Astrocyte (in vitro differentiated cells and primary cell): Measurements from ENCODE around the gene CD63. TPM values are rescaled to one million over a fixed set of nuclear protein-coding genes. Genes with fewer than 3 reads are reported as not detected.
A peak's percentile ranks its signal among the peaks of the same experiment; 100 is the strongest.

ENCODE experiments used
- DNase-seq: peaks from one replicate; pipeline ENCODE4 v3.0.0-alpha.2; 2010; ENCODE audit warnings: low read depth
- FAIRE-seq: peaks from 2 replicates; lab custom pipeline; 2011; peaks lifted over from hg19 to GRCh38; lab: Jason Lieb, UNC
- H2AFZ ChIP-seq: 2 replicates; pipeline ENCODE4 v1.6.0; 2012; ENCODE audit warnings: low read depth, low read length, inconsistent platforms
- H3K27ac ChIP-seq: 2 replicates; pipeline ENCODE4 v1.5.1; 2011; ENCODE audit warnings: low read depth, low read length, inconsistent platforms
- H3K27me3 ChIP-seq: 2 replicates; pipeline ENCODE4 v1.6.0; 2011; ENCODE audit warnings: low read length, inconsistent platforms; ENCODE audit not compliant: insufficient read depth
- H3K36me3 ChIP-seq: 2 replicates; pipeline ENCODE4 v1.5.1; 2011; ENCODE audit warnings: low read length, inconsistent platforms; ENCODE audit not compliant: insufficient read depth
- H3K4me1 ChIP-seq: 2 replicates; pipeline ENCODE4 v1.5.1; 2011; ENCODE audit warnings: low read length, inconsistent platforms; ENCODE audit not compliant: insufficient read depth
- H3K4me2 ChIP-seq: 2 replicates; pipeline ENCODE4 v1.6.0; 2012; ENCODE audit warnings: low read length, inconsistent platforms
- H3K4me3 ChIP-seq: 2 replicates; pipeline ENCODE4 v1.5.1; 2011; ENCODE audit warnings: low read depth, mild to moderate bottlenecking, low read length, inconsistent platforms; ENCODE audit not compliant: insufficient read depth
- H3K79me2 ChIP-seq: 2 replicates; pipeline ENCODE4 v1.6.0; 2012; ENCODE audit warnings: mild to moderate bottlenecking, low read length, inconsistent platforms; ENCODE audit not compliant: insufficient read depth
- H3K9ac ChIP-seq: 2 replicates; pipeline ENCODE4 v1.6.0; 2012; ENCODE audit warnings: mild to moderate bottlenecking, low read length, inconsistent platforms
- H3K9me3 ChIP-seq: 2 replicates; pipeline ENCODE4 v1.5.1; 2012; ENCODE audit warnings: low read depth, mild to moderate bottlenecking, low read length, inconsistent platforms; ENCODE audit not compliant: insufficient read depth
- H4K20me1 ChIP-seq: 2 replicates; pipeline ENCODE4 v1.6.0; 2012; ENCODE audit warnings: low read length, inconsistent platforms; ENCODE audit not compliant: insufficient read depth
- H3K27ac Mint-ChIP-seq: one replicate; pipeline ENCODE4 v1.8.0; 2021; ENCODE audit warnings: mild to moderate bottlenecking, mixed read lengths; ENCODE audit not compliant: unreplicated experiment
- H3K27me3 Mint-ChIP-seq: one replicate; pipeline ENCODE4 v1.8.0; 2021; ENCODE audit warnings: low read depth, mixed read lengths; ENCODE audit not compliant: unreplicated experiment
- H3K36me3 Mint-ChIP-seq: one replicate; pipeline ENCODE4 v1.8.0; 2021; ENCODE audit warnings: low read depth, mixed read lengths; ENCODE audit not compliant: unreplicated experiment
- H3K4me1 Mint-ChIP-seq: one replicate; pipeline ENCODE4 v1.8.0; 2021; ENCODE audit warnings: low read depth, mixed read lengths; ENCODE audit not compliant: unreplicated experiment
- H3K4me3 Mint-ChIP-seq: one replicate; pipeline ENCODE4 v1.8.0; 2021; ENCODE audit warnings: mild to moderate bottlenecking, moderate library complexity, mixed read lengths; ENCODE audit not compliant: unreplicated experiment
- H3K9me3 Mint-ChIP-seq: one replicate; pipeline ENCODE4 v1.8.0; 2021; ENCODE audit warnings: mild to moderate bottlenecking, mixed read lengths; ENCODE audit not compliant: unreplicated experiment
- CTCF ChIP-seq: IDR thresholded peaks from 2 replicates; pipeline ENCODE4 v1.5.1; 2011; ENCODE audit warnings: low read depth, mild to moderate bottlenecking, inconsistent platforms, low read length, moderate library complexity; ENCODE audit not compliant: insufficient read depth
- EZH2 ChIP-seq: IDR thresholded peaks from 2 replicates; pipeline ENCODE4 v1.6.1; 2012; ENCODE audit warnings: mild to moderate bottlenecking, low read length, inconsistent platforms; ENCODE audit not compliant: insufficient read depth
- total RNA-seq: library from RNA; stranded (reverse); gene quantifications from 2 replicates; pipeline ENCODE4 v1.2.1, GENCODE V29; 2021

Gene CD63
- total RNA-seq, 1 donor from 2014 or later = 1,014 TPM

GRCh38 chr12:55738123-55739024, 9.6 kb upstream of the CD63 start:
- DNase-seq (peak; percentile 79), FAIRE-seq (peak; percentile 80)
- peaks cover 20% of the 10 kb centered on the region for H3K4me1 ChIP-seq
- H3K9me3 Mint-ChIP-seq = no peaks in the 10 kb centered on the region
- peak overlapping the region; percentile 18 for H3K27ac ChIP-seq
- peak overlapping the region; percentile 94 for H3K4me2 ChIP-seq
- no peaks in the 10 kb centered on the region for H3K9me3 ChIP-seq
- peak overlapping the region; percentile 85 for H2AFZ ChIP-seq
- peak overlapping the region; percentile 78 for H3K27ac Mint-ChIP-seq
- H3K4me3 ChIP-seq = peak overlapping the region; percentile 73
- H3K4me1 Mint-ChIP-seq = peaks cover 15% of the 10 kb centered on the region
- peak overlapping the region; percentile 77 for H3K9ac ChIP-seq
- H3K79me2 ChIP-seq = no peaks in the 10 kb centered on the region
- H3K36me3 Mint-ChIP-seq = no peaks in the 10 kb centered on the region
- no peaks in the 10 kb centered on the region for H3K27me3 ChIP-seq
- H3K27me3 Mint-ChIP-seq = no peaks in the 10 kb centered on the region
- H4K20me1 ChIP-seq = no peaks in the 10 kb centered on the region
- H3K4me3 Mint-ChIP-seq = peak overlapping the region; percentile 84
- H3K36me3 ChIP-seq = no peaks in the 10 kb centered on the region
- TF ChIP-seq EZH2 (no peak), CTCF (peak; percentile 94)

- no peak for FAIRE-seq
These were observed 8.8 kb upstream of the CD63 start for GRCh38 chr12:55737581-55738122.

More at GRCh38 chr12:55737581-55738122, 8.8 kb upstream of the CD63 start:
- H3K79me2 ChIP-seq = no peaks in the 10 kb centered on the region
- peaks cover 19% of the 10 kb centered on the region for H3K4me1 ChIP-seq
- H3K27ac ChIP-seq = no peak overlapping the region
- H3K9me3 Mint-ChIP-seq = no peaks in the 10 kb centered on the region
- H3K4me3 Mint-ChIP-seq = peak overlapping the region; percentile 84
- TF ChIP-seq CTCF (no peak), EZH2 (no peak)
- peaks cover under 1% of the 10 kb centered on the region for H4K20me1 ChIP-seq
- DNase-seq = no peak
- peak overlapping the region; percentile 63 for H3K27ac Mint-ChIP-seq
- peak overlapping the region; percentile 77 for H3K9ac ChIP-seq
- peak overlapping the region; percentile 85 for H2AFZ ChIP-seq
- H3K27me3 Mint-ChIP-seq = no peaks in the 10 kb centered on the region
- no peaks in the 10 kb centered on the region for H3K27me3 ChIP-seq
- peaks cover 14% of the 10 kb centered on the region for H3K4me1 Mint-ChIP-seq
- no peaks in the 10 kb centered on the region for H3K9me3 ChIP-seq
- H3K4me3 ChIP-seq = peak overlapping the region; percentile 73
- H3K36me3 ChIP-seq = no peaks in the 10 kb centered on the region
- H3K4me2 ChIP-seq = peak overlapping the region; percentile 94
- H3K36me3 Mint-ChIP-seq = no peaks in the 10 kb centered on the region
